GM15510 (cell line): ENCODE measurements around the gene CENPB.
A peak's percentile ranks its signal among the peaks of the same experiment; 100 is the strongest.

ENCODE experiments used
- POLR2A ChIP-seq: IDR thresholded peaks from 3 replicates; pipeline ENCODE4 v1.6.1; 2011; ENCODE audit warnings: borderline replicate concordance; ENCODE audit not compliant: insufficient read length; ENCODE audit errors: extremely low read depth

The CENPB gene

GRCh38 chr20:3786665-3787323 lies at the start of gene CENPB:
Gene CENPB, minus strand, starts transcription at chr20:3786740. Its CDS starts 257 bp downstream, at chr20:3786483.
- peak; percentile 68 for TF ChIP-seq POLR2A

GRCh38 chr20:3836132-3836531 lies 49.6 kb upstream of the CENPB start:
- no peak for TF ChIP-seq POLR2A

- no peak for TF ChIP-seq POLR2A
Observed at GRCh38 chr20:3828798-3829197, 42.3 kb upstream of the CENPB start.

- TF ChIP-seq POLR2A: no peak
Observed at GRCh38 chr20:3826420-3826819, 39.9 kb upstream of the CENPB start.

- TF ChIP-seq POLR2A: no peak
Observed at GRCh38 chr20:3825526-3825925, 39.0 kb upstream of the CENPB start.

GRCh38 chr20:3823881-3824280 lies 37.3 kb upstream of the CENPB start:
- TF ChIP-seq POLR2A: no peak

- no peak for TF ChIP-seq POLR2A
Observed at GRCh38 chr20:3821996-3822395, 35.5 kb upstream of the CENPB start.

GRCh38 chr20:3820901-3821727 lies 34.6 kb upstream of the CENPB start:
- no peak for TF ChIP-seq POLR2A

GRCh38 chr20:3820048-3820900 lies 33.7 kb upstream of the CENPB start, which contains the start of gene AP5S1:
Gene AP5S1, plus strand, starts transcription at chr20:3820547. Its CDS starts 1,571 bp downstream, at chr20:3822118.
- TF ChIP-seq POLR2A: peak; percentile 93

- TF ChIP-seq POLR2A: no peak
Observed at GRCh38 chr20:3819411-3820047, 33.0 kb upstream of the CENPB start.

- TF ChIP-seq POLR2A: no peak
Observed at GRCh38 chr20:3818155-3819151, 31.9 kb upstream of the CENPB start.

GRCh38 chr20:3815703-3816315 lies 29.3 kb upstream of the CENPB start:
- no peak for TF ChIP-seq POLR2A
